SK-N-MC (cell line): Measurements from ENCODE around the gene ILDR2.

Experiments used
- DNase-seq: peaks from one replicate; pipeline ENCODE4 v3.0.0-alpha.2; 2011; ENCODE audit warnings: low read depth, low spot score
- H3K27ac ChIP-seq: fragments of 200-600 bp; sonication (generic); 2 replicates; pipeline ENCODE4 v1.5.1; 2016; ENCODE audit warnings: mixed run types
- H3K36me3 ChIP-seq: fragments of 200-600 bp; sonication (generic); 2 replicates; pipeline ENCODE4 v1.6.1; 2017; ENCODE audit warnings: antibody characterized with exemption, low read length, mixed read lengths; ENCODE audit not compliant: insufficient read depth
- H3K4me3 ChIP-seq: fragments of 200-600 bp; sonication (generic); 2 replicates; pipeline ENCODE4 v1.5.1; 2016
- H3K9ac ChIP-seq: fragments of 200-600 bp; sonication (generic); 2 replicates; pipeline ENCODE4 v1.8.0; 2017; ENCODE audit warnings: mixed run types, mixed read lengths; ENCODE audit not compliant: insufficient read length
- H3K9me3 ChIP-seq: fragments of 200-600 bp; sonication (generic); 2 replicates; pipeline ENCODE4 v1.6.1; 2017; ENCODE audit warnings: low read depth, mild to moderate bottlenecking, antibody characterized with exemption, low read length, moderate library complexity, mixed read lengths
- EZH2 ChIP-seq: fragments of 200-600 bp; sonication (generic); IDR thresholded peaks from one replicate; pipeline ENCODE4 v1.6.1; 2017; ENCODE audit warnings: antibody characterized with exemption
- FOXP2 ChIP-seq: optimal IDR thresholded peaks from 2 replicates; pipeline ENCODE3; 2011; ENCODE audit warnings: mild to moderate bottlenecking, moderate library complexity; ENCODE audit not compliant: insufficient read depth; ENCODE audit errors: extremely low read length, control extremely low read depth
- POLR2AphosphoS5 ChIP-seq: IDR thresholded peaks from 2 replicates; pipeline ENCODE4 v1.6.1; 2012; ENCODE audit warnings: mild to moderate bottlenecking, low read depth, low read length, borderline replicate concordance

Gene ILDR2

GRCh38 chr1:166977951-166978350, 2.6 kb upstream of the ILDR2 start:
- no peak overlapping the region for H3K4me3 ChIP-seq
- no peak overlapping the region for H3K27ac ChIP-seq
- no peaks in the 10 kb centered on the region for H3K36me3 ChIP-seq
- H3K9me3 ChIP-seq = no peaks in the 10 kb centered on the region
- H3K9ac ChIP-seq = no peak overlapping the region
- no peak for TF ChIP-seq EZH2
- TF ChIP-seq FOXP2 = no peak
- no peak for TF ChIP-seq POLR2AphosphoS5
- DNase-seq = no peak

DNA sequence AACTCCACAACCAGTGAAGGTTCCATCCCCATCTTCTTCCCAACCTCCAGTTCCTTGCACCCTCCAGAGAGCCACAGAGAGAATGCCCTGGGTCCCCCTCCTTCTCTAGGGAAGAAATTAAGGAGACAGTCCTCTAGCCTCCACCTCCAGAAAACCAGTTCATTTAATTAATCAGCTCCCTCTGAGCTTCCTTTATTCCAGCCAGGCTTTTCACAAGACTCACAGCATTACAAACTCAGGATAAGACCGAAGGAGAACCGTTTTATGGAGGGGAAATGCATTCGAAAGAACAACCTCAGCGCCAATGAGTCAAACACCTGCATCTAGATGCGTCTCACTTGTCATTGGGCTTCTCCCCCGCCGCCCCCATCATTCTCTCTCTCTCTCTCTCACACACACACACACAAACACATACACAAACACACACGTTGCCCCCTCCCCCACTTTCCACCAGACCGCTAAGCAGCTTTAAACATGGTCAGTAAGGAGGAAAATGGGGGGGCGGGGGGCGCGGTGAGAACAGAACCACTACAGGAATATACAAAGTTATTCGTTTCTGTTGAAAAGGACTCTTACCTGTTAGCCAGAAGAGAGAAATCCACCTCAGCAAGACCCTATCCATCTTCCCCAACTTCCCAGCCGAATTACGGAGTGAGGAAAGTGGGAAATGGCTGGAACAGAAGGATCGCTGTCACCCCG, 544 bp downstream of the ILDR2 start:
- no peak for DNase-seq
- Histone ChIP-seq H3K4me3 (peak overlapping the region; percentile 60), H3K9me3 (no peaks in the 10 kb centered on the region), H3K36me3 (no peaks in the 10 kb centered on the region), H3K9ac (no peak overlapping the region), H3K27ac (no peak overlapping the region)
- no peak for TF ChIP-seq EZH2
- TF ChIP-seq POLR2AphosphoS5 = no peak
- no peak for TF ChIP-seq FOXP2

DNA sequence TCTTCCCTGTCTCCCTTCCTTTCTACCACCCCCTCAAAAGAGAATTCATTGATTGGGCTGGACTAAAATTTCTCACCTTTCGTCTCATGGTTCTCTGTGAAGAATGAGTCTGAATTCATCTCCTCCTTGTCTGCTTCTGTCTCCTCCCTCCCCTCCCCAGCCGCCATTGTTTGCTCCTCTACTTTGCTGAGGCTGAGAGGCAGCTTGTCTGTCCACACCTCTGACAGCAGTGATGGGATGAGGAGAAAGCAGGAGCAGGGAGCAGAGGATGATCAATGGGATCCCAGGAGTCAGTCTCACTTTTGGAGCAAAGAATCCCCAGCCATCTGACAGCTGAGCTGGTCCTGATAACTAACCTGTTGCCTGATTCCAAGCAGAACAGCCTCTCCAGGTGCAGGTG, 2.5 kb downstream of the ILDR2 start:
- Histone ChIP-seq H3K4me3 (no peak overlapping the region), H3K9me3 (no peaks in the 10 kb centered on the region), H3K9ac (no peak overlapping the region), H3K27ac (no peak overlapping the region), H3K36me3 (no peaks in the 10 kb centered on the region)
- TF ChIP-seq FOXP2 (no peak), EZH2 (no peak), POLR2AphosphoS5 (no peak)
- no peak for DNase-seq

- no peak overlapping the region for H3K27ac ChIP-seq
- no peak for DNase-seq
- H3K4me3 ChIP-seq = no peak overlapping the region
- no peak for TF ChIP-seq EZH2
- no peak for TF ChIP-seq POLR2AphosphoS5
- TF ChIP-seq FOXP2 = no peak
- no peaks in the 10 kb centered on the region for H3K9me3 ChIP-seq
- no peaks in the 10 kb centered on the region for H3K36me3 ChIP-seq
- no peak overlapping the region for H3K9ac ChIP-seq
These were observed 3.1 kb downstream of the ILDR2 start for GRCh38 chr1:166972193-166972592.

DNA sequence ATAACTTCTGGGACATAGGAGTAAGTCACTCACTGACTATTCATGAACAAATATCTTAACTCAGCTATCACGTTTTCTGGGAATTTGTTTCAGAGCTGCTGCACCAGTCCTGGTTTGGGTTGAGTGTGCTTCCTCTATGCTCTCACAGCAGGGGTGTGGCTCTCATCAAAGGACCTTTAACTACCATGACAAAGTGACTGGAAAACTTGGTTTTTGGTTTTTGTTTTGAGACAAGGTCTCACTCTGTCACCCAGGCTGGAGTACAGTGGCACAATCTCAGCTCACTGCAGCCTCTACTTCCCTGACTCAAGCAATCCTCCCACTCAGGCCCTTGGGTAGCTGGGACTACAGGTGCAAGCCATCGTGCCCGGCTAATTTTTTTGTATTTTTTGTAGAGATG, 4.1 kb downstream of the ILDR2 start:
- no peak for DNase-seq
- H3K4me3 ChIP-seq = no peak overlapping the region
- no peak overlapping the region for H3K9ac ChIP-seq
- TF ChIP-seq FOXP2 = no peak
- TF ChIP-seq EZH2 = no peak
- TF ChIP-seq POLR2AphosphoS5 = no peak
- H3K9me3 ChIP-seq = no peaks in the 10 kb centered on the region
- no peaks in the 10 kb centered on the region for H3K36me3 ChIP-seq
- no peak overlapping the region for H3K27ac ChIP-seq

- no peak for TF ChIP-seq FOXP2
- no peak for TF ChIP-seq EZH2
- no peak for TF ChIP-seq POLR2AphosphoS5
- Histone ChIP-seq H3K9ac (no peak overlapping the region), H3K9me3 (no peaks in the 10 kb centered on the region), H3K4me3 (no peak overlapping the region), H3K27ac (no peak overlapping the region), H3K36me3 (no peaks in the 10 kb centered on the region)
- DNase-seq = no peak
These were observed 6.2 kb downstream of the ILDR2 start for GRCh38 chr1:166969074-166969677.

- no peak overlapping the region for H3K9ac ChIP-seq
- no peak overlapping the region for H3K4me3 ChIP-seq
- H3K9me3 ChIP-seq = no peaks in the 10 kb centered on the region
- no peaks in the 10 kb centered on the region for H3K36me3 ChIP-seq
- no peak for TF ChIP-seq POLR2AphosphoS5
- no peak for TF ChIP-seq FOXP2
- no peak for TF ChIP-seq EZH2
- DNase-seq = no peak
- H3K27ac ChIP-seq = no peak overlapping the region
These were observed 14.4 kb downstream of the ILDR2 start for GRCh38 chr1:166960858-166961474.

- H3K9ac ChIP-seq = no peak overlapping the region
- no peaks in the 10 kb centered on the region for H3K9me3 ChIP-seq
- H3K36me3 ChIP-seq = no peaks in the 10 kb centered on the region
- DNase-seq = no peak
- TF ChIP-seq EZH2 = no peak
- TF ChIP-seq POLR2AphosphoS5 = no peak
- TF ChIP-seq FOXP2 = no peak
- H3K27ac ChIP-seq = no peak overlapping the region
- H3K4me3 ChIP-seq = no peak overlapping the region
These were observed 18.5 kb downstream of the ILDR2 start for GRCh38 chr1:166956872-166957271.
